K562 (cell line): ENCODE results near the gene SORBS2. TPM values are rescaled to one million over a fixed set of nuclear protein-coding genes. Genes with fewer than 3 reads are reported as not detected.

ENCODE experiments used
- DMBX1 ChIP-seq: fragments of 250-450 bp; sonication (Bioruptor Pico); IDR thresholded peaks from 2 replicates; pipeline ENCODE4 v1.8.0; 2022; ENCODE audit warnings: inconsistent platforms, mild to moderate bottlenecking, moderate library complexity, borderline replicate concordance
- GTF2E2 ChIP-seq: fragments of 200-800 bp; sonication (Bioruptor generic); IDR thresholded peaks from 2 replicates; pipeline ENCODE4 v1.6.1; 2016; ENCODE audit warnings: missing genetic modification characterization, missing compliant biosample characterization
- MBD2 ChIP-seq: sonication (generic); IDR thresholded peaks from 2 replicates; pipeline ENCODE4 v1.6.1; 2016; ENCODE audit warnings: low read depth, borderline replicate concordance
- MEIS2 ChIP-seq: fragments of 450-650 bp; IDR thresholded peaks from 2 replicates; pipeline ENCODE4 v1.6.1; 2014; ENCODE audit warnings: mild to moderate bottlenecking; ENCODE audit not compliant: partially characterized antibody
- NFIX ChIP-seq: fragments of 250-450 bp; sonication (Bioruptor Pico); IDR thresholded peaks from 2 replicates; pipeline ENCODE4 v1.4.0; 2020; ENCODE audit warnings: low read depth, mild to moderate bottlenecking, moderate library complexity
- NR3C1 ChIP-seq: sonication (generic); formaldehyde crosslinking; IDR thresholded peaks from 2 replicates; pipeline ENCODE4 v1.8.1; 2022; ENCODE audit warnings: missing genetic modification reagents
- SMAD1 ChIP-seq: fragments of 150-350 bp; IDR thresholded peaks from 2 replicates; pipeline ENCODE4 v1.6.1; 2014; ENCODE audit warnings: low read length, low read depth; ENCODE audit not compliant: partially characterized antibody
- ZNF12 ChIP-seq: sonication (generic); formaldehyde crosslinking; IDR thresholded peaks from 2 replicates; pipeline ENCODE4 v1.4.0; 2020; ENCODE audit warnings: mild to moderate bottlenecking, missing genetic modification reagents
- ZNF133 ChIP-seq: fragments of 250-450 bp; sonication (Bioruptor Pico); IDR thresholded peaks from 2 replicates; pipeline ENCODE4 v1.4.0; 2020; ENCODE audit warnings: mild to moderate bottlenecking
- polyA plus RNA-seq, 8 experiments: library from polyadenylated mRNA; depleted of rRNA in 4 of 8; stranded (reverse) in 5 of 8; unstranded in 3 of 8; fragments of >200 nt; fragmentation: Nextera tagmentation in 2 of 8; fragmentation: Illumina TruSeq in 1 of 8; extraction: Ambion mirVana in 2 of 8; extraction: Trizol in 1 of 8; gene quantifications; 2 replicates each; pipeline versions ENCODE4 v1.2.1 to v1.2.3, GENCODE V29; 2011 to 2014; ENCODE audit warnings: inconsistent platforms in 1 of 8, missing spikeins in 1 of 8
- total RNA-seq, 7 experiments: library from RNA; depleted of rRNA in 6 of 7; stranded (reverse); fragments of >200 nt in 6 of 7; fragmentation: Illumina TruSeq in 2 of 7; extraction: Trizol in 2 of 7; gene quantifications; 2 replicates each; pipeline versions ENCODE4 v1.2.1 to v1.2.3, GENCODE V29; 2011 to 2021; ENCODE audit warnings: low replicate concordance in 1 of 7
- TF ChIP-seq, protein P1 (sequence below): conservative IDR thresholded peaks from 2 replicates; pipeline ENCODE4 v1.6.1; 2011; ENCODE audit warnings: low read depth, mild to moderate bottlenecking, low read length; ENCODE audit not compliant: control insufficient read depth
- TF ChIP-seq, protein P2 (sequence below): sonication (generic); formaldehyde crosslinking; IDR thresholded peaks from 2 replicates; pipeline ENCODE4 v1.8.0; 2022; ENCODE audit warnings: mild to moderate bottlenecking, low read depth, missing genetic modification reagents
- TF ChIP-seq, protein P3 (sequence below): fragments of 450-650 bp; IDR thresholded peaks from 2 replicates; pipeline ENCODE4 v1.6.1; 2018; ENCODE audit not compliant: partially characterized antibody
- TF ChIP-seq, protein P4 (sequence below): fragments of 250-450 bp; sonication (Bioruptor Pico); IDR thresholded peaks from 2 replicates; pipeline ENCODE4 v1.4.0; 2020; ENCODE audit warnings: mild to moderate bottlenecking, moderate library complexity
- TF ChIP-seq, protein P5 (sequence below): fragments of 150-350 bp; conservative IDR thresholded peaks from 2 replicates; pipeline ENCODE4 v1.6.1; 2014; ENCODE audit warnings: low read length

SORBS2 gene
- total and polyA plus RNA-seq, 9 of the 15 experiments (the other 6 are each of a cell fraction or from before 2014, with no cell fraction given), result 0.29 TPM; not detected in 8

DNA sequence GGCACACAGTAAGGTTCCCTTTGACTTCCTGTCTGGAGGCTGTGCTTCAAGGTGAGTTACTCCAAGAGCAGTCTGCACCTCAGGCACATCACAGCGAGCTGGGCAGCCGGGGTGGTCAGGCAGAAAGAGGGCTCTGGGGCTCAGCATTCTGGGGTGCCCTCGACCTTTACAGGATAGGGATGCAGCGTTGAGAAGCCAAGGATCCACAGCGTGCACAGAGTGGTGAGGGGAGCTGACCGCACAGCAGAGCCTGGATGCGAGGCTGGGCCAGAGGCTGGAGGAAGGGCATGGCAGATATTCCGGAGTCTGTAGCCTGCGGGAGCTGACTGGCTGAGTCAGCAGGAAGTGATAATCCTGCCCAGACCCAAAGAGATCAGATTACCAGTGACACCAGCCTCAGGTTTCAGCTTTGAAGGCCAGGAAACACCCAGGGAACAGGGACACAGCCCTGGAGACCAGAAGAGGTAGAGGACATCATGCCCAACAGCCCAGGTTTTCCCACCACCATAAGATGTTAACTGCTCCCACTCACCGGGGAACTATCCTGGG is 238.3 kb downstream of the SORBS2 start (continued):
- TF ChIP-seq ZNF12 (CRISPR knock-in tag) (no peak), MEIS2 (peak; percentile 19), SMAD1 (no peak), NR3C1 (CRISPR knock-in tag) (no peak), GTF2E2 (tag) (no peak), MBD2 (no peak), ZNF133 (CRISPR knock-in tag) (no peak), NFIX (CRISPR knock-in tag) (no peak), DMBX1 (CRISPR knock-in tag) (no peak)
- TF ChIP-seq, protein P1, sequence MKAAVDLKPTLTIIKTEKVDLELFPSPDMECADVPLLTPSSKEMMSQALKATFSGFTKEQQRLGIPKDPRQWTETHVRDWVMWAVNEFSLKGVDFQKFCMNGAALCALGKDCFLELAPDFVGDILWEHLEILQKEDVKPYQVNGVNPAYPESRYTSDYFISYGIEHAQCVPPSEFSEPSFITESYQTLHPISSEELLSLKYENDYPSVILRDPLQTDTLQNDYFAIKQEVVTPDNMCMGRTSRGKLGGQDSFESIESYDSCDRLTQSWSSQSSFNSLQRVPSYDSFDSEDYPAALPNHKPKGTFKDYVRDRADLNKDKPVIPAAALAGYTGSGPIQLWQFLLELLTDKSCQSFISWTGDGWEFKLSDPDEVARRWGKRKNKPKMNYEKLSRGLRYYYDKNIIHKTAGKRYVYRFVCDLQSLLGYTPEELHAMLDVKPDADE, result no peak
- TF ChIP-seq, protein P2, sequence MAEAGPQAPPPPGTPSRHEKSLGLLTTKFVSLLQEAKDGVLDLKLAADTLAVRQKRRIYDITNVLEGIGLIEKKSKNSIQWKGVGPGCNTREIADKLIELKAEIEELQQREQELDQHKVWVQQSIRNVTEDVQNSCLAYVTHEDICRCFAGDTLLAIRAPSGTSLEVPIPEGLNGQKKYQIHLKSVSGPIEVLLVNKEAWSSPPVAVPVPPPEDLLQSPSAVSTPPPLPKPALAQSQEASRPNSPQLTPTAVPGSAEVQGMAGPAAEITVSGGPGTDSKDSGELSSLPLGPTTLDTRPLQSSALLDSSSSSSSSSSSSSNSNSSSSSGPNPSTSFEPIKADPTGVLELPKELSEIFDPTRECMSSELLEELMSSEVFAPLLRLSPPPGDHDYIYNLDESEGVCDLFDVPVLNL (CRISPR knock-in tag), result no peak
- TF ChIP-seq, protein P3, sequence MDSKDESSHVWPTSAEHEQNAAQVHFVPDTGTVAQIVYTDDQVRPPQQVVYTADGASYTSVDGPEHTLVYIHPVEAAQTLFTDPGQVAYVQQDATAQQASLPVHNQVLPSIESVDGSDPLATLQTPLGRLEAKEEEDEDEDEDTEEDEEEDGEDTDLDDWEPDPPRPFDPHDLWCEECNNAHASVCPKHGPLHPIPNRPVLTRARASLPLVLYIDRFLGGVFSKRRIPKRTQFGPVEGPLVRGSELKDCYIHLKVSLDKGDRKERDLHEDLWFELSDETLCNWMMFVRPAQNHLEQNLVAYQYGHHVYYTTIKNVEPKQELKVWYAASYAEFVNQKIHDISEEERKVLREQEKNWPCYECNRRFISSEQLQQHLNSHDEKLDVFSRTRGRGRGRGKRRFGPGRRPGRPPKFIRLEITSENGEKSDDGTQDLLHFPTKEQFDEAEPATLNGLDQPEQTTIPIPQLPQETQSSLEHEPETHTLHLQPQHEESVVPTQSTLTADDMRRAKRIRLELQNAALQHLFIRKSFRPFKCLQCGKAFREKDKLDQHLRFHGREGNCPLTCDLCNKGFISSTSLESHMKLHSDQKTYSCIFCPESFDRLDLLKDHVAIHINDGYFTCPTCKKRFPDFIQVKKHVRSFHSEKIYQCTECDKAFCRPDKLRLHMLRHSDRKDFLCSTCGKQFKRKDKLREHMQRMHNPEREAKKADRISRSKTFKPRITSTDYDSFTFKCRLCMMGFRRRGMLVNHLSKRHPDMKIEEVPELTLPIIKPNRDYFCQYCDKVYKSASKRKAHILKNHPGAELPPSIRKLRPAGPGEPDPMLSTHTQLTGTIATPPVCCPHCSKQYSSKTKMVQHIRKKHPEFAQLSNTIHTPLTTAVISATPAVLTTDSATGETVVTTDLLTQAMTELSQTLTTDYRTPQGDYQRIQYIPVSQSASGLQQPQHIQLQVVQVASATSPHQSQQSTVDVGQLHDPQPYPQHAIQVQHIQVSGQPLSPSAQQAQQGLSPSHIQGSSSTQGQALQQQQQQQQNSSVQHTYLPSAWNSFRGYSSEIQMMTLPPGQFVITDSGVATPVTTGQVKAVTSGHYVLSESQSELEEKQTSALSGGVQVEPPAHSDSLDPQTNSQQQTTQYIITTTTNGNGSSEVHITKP, result no peak
- TF ChIP-seq, protein P4, sequence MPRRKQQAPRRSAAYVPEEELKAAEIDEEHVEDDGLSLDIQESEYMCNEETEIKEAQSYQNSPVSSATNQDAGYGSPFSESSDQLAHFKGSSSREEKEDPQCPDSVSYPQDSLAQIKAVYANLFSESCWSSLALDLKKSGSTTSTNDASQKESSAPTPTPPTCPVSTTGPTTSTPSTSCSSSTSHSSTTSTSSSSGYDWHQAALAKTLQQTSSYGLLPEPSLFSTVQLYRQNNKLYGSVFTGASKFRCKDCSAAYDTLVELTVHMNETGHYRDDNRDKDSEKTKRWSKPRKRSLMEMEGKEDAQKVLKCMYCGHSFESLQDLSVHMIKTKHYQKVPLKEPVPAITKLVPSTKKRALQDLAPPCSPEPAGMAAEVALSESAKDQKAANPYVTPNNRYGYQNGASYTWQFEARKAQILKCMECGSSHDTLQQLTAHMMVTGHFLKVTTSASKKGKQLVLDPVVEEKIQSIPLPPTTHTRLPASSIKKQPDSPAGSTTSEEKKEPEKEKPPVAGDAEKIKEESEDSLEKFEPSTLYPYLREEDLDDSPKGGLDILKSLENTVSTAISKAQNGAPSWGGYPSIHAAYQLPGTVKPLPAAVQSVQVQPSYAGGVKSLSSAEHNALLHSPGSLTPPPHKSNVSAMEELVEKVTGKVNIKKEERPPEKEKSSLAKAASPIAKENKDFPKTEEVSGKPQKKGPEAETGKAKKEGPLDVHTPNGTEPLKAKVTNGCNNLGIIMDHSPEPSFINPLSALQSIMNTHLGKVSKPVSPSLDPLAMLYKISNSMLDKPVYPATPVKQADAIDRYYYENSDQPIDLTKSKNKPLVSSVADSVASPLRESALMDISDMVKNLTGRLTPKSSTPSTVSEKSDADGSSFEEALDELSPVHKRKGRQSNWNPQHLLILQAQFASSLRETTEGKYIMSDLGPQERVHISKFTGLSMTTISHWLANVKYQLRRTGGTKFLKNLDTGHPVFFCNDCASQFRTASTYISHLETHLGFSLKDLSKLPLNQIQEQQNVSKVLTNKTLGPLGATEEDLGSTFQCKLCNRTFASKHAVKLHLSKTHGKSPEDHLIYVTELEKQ (CRISPR knock-in tag), result no peak
- TF ChIP-seq, protein P5, sequence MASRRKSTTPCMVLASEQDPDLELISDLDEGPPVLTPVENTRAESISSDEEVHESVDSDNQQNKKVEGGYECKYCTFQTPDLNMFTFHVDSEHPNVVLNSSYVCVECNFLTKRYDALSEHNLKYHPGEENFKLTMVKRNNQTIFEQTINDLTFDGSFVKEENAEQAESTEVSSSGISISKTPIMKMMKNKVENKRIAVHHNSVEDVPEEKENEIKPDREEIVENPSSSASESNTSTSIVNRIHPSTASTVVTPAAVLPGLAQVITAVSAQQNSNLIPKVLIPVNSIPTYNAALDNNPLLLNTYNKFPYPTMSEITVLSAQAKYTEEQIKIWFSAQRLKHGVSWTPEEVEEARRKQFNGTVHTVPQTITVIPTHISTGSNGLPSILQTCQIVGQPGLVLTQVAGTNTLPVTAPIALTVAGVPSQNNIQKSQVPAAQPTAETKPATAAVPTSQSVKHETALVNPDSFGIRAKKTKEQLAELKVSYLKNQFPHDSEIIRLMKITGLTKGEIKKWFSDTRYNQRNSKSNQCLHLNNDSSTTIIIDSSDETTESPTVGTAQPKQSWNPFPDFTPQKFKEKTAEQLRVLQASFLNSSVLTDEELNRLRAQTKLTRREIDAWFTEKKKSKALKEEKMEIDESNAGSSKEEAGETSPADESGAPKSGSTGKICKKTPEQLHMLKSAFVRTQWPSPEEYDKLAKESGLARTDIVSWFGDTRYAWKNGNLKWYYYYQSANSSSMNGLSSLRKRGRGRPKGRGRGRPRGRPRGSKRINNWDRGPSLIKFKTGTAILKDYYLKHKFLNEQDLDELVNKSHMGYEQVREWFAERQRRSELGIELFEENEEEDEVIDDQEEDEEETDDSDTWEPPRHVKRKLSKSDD, result no peak
